PFSK-1 (cell line): ENCODE measurements around the gene CDYL.

Experiments
- POLR2AphosphoS5 ChIP-seq: IDR thresholded peaks from 2 replicates; pipeline ENCODE4 v1.6.1; 2012; ENCODE audit warnings: low read depth, mild to moderate bottlenecking, control low read depth, low read length, moderate library complexity
- SIN3A ChIP-seq: IDR thresholded peaks from 2 replicates; pipeline ENCODE4 v1.6.1; 2012; ENCODE audit warnings: mild to moderate bottlenecking, low read length, moderate library complexity, borderline replicate concordance; ENCODE audit not compliant: insufficient read depth
- TAF1 ChIP-seq: IDR thresholded peaks from 2 replicates; pipeline ENCODE4 v1.6.1; 2012; ENCODE audit warnings: low read length, control low read depth, borderline replicate concordance; ENCODE audit not compliant: insufficient read depth

GRCh38 chr6:4884646-4885340 lies 108.6 kb downstream of the CDYL start:
- no peak for TF ChIP-seq POLR2AphosphoS5
- no peak for TF ChIP-seq TAF1
- TF ChIP-seq SIN3A, result no peak
